GM23338 (cell line): Measurements from ENCODE around the gene PUM1.

Source experiments
- CREB1 ChIP-seq: fragments of 250-450 bp; sonication (Bioruptor Pico); IDR thresholded peaks from 2 replicates; pipeline ENCODE4 v1.5.0; 2020; ENCODE audit warnings: low read depth, mild to moderate bottlenecking, moderate library complexity
- EZH2 ChIP-seq: fragments of 200-600 bp; sonication (generic); IDR thresholded peaks from one replicate; pipeline ENCODE4 v1.8.0; 2017; ENCODE audit warnings: antibody characterized with exemption, mild to moderate bottlenecking, low read depth; ENCODE audit not compliant: unreplicated experiment
- EZH2phosphoT487 ChIP-seq: fragments of 200-600 bp; sonication (generic); IDR thresholded peaks from one replicate; pipeline ENCODE4 v1.8.1; 2018; ENCODE audit warnings: antibody characterized with exemption; ENCODE audit not compliant: unreplicated experiment
- JUNB ChIP-seq: IDR thresholded peaks from one replicate; pipeline ENCODE4 v1.6.1; 2016; ENCODE audit warnings: antibody characterized with exemption; ENCODE audit not compliant: unreplicated experiment
- NANOG ChIP-seq: IDR thresholded peaks from 2 replicates; pipeline ENCODE4 v1.6.1; 2016; ENCODE audit warnings: antibody characterized with exemption, borderline replicate concordance
- POLR2AphosphoS5 ChIP-seq: IDR thresholded peaks from 2 replicates; pipeline ENCODE4 v1.6.1; 2016; ENCODE audit warnings: antibody characterized with exemption, low read depth
- STAT1 ChIP-seq: IDR thresholded peaks from one replicate; pipeline ENCODE4 v1.6.1; 2016; ENCODE audit warnings: antibody characterized with exemption; ENCODE audit not compliant: unreplicated experiment
- TF ChIP-seq, protein P1 (sequence below), 2 experiments: fragments of 200-600 bp in 1 of 2; sonication (generic) in 1 of 2; conservative IDR thresholded peaks; 2 replicates each; pipeline versions ENCODE4 v1.5.1 to v1.6.1; 2016 to 2017; ENCODE audit warnings: antibody characterized with exemption in 2 of 2, low read depth in 2 of 2, mild to moderate bottlenecking in 2 of 2, moderate library complexity in 1 of 2
- TF ChIP-seq, protein P2 (sequence below): IDR thresholded peaks from one replicate; pipeline ENCODE4 v1.6.1; 2018; ENCODE audit warnings: antibody characterized with exemption; ENCODE audit not compliant: unreplicated experiment
- TF ChIP-seq, protein P3 (sequence below): IDR thresholded peaks from 2 replicates; pipeline ENCODE4 v1.6.1; 2016; ENCODE audit warnings: antibody characterized with exemption

DNA sequence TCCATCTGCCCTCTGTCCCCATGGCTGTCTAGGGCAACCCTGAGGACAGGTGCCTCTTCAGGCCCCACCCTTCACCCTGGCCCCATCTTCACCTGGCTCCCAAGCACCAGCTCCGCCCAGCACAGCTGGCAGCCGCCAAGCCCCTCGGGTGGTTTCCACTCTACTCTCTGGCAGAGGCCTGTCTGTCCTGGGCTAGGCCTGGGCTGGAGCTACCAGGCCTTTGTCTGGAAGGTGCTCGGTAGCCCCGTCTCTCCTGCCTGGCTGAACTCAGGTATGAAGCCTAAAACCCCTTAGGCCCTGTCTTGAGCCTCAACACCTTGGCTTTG lies 174.3 kb downstream of the PUM1 start:
- TF ChIP-seq, protein P1, sequence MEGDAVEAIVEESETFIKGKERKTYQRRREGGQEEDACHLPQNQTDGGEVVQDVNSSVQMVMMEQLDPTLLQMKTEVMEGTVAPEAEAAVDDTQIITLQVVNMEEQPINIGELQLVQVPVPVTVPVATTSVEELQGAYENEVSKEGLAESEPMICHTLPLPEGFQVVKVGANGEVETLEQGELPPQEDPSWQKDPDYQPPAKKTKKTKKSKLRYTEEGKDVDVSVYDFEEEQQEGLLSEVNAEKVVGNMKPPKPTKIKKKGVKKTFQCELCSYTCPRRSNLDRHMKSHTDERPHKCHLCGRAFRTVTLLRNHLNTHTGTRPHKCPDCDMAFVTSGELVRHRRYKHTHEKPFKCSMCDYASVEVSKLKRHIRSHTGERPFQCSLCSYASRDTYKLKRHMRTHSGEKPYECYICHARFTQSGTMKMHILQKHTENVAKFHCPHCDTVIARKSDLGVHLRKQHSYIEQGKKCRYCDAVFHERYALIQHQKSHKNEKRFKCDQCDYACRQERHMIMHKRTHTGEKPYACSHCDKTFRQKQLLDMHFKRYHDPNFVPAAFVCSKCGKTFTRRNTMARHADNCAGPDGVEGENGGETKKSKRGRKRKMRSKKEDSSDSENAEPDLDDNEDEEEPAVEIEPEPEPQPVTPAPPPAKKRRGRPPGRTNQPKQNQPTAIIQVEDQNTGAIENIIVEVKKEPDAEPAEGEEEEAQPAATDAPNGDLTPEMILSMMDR (conservative IDR thresholded peaks at IDR 0.05; ENCODE audit: low read depth in 2 of 2) = no peak
- no peak for TF ChIP-seq EZH2
- no peak for TF ChIP-seq EZH2phosphoT487
- TF ChIP-seq, protein P2, sequence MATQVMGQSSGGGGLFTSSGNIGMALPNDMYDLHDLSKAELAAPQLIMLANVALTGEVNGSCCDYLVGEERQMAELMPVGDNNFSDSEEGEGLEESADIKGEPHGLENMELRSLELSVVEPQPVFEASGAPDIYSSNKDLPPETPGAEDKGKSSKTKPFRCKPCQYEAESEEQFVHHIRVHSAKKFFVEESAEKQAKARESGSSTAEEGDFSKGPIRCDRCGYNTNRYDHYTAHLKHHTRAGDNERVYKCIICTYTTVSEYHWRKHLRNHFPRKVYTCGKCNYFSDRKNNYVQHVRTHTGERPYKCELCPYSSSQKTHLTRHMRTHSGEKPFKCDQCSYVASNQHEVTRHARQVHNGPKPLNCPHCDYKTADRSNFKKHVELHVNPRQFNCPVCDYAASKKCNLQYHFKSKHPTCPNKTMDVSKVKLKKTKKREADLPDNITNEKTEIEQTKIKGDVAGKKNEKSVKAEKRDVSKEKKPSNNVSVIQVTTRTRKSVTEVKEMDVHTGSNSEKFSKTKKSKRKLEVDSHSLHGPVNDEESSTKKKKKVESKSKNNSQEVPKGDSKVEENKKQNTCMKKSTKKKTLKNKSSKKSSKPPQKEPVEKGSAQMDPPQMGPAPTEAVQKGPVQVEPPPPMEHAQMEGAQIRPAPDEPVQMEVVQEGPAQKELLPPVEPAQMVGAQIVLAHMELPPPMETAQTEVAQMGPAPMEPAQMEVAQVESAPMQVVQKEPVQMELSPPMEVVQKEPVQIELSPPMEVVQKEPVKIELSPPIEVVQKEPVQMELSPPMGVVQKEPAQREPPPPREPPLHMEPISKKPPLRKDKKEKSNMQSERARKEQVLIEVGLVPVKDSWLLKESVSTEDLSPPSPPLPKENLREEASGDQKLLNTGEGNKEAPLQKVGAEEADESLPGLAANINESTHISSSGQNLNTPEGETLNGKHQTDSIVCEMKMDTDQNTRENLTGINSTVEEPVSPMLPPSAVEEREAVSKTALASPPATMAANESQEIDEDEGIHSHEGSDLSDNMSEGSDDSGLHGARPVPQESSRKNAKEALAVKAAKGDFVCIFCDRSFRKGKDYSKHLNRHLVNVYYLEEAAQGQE = no peak
- TF ChIP-seq NANOG = no peak
- TF ChIP-seq POLR2AphosphoS5 = no peak
- TF ChIP-seq JUNB = no peak
- TF ChIP-seq, protein P3, sequence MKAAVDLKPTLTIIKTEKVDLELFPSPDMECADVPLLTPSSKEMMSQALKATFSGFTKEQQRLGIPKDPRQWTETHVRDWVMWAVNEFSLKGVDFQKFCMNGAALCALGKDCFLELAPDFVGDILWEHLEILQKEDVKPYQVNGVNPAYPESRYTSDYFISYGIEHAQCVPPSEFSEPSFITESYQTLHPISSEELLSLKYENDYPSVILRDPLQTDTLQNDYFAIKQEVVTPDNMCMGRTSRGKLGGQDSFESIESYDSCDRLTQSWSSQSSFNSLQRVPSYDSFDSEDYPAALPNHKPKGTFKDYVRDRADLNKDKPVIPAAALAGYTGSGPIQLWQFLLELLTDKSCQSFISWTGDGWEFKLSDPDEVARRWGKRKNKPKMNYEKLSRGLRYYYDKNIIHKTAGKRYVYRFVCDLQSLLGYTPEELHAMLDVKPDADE = no peak
- TF ChIP-seq CREB1 (CRISPR knock-in tag) = no peak
- no peak for TF ChIP-seq STAT1
